ENCODE data around the gene WDR91.

WDR91 gene

DNA sequence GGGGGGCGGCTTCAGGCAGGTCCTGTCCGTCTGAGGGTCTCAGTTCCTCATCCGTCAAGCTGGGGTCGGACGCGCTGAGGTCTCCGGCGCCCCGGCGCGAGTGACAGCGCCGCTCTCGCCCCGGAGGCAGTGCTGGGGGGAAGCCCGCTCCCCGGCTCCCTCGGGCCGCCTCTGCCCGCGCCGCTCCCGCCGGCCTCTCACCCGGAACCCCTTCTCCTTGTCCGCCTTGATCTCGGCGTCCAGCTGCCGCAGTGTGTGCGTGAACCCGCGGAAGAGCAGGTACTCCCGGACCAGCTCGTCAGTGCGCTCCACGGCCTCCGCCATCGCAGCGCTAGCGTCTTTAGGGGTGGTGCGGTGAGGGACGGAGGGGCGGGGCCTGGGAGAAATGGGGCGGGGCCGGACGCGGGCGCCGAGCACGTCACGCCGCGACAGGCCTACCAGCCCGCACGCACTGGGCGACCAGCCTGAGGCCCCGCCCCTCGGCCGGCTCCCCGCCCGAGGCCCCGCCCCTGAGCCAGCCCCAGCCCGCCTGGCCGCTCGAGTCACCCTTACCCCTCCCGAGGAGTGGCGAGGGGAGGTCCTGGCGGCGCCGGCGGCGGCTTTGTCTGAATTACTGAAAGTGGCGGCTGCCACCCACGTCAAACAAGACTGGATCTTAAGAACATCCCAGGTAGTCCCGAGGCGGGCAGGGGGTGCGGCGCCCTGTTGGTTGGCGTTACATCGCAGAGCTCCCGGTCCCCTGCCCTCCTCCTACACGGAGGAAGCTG is at the start of gene WDR91:
Gene WDR91 (minus strand): TSS at position 348 of the 767 bp plus-strand sequence. CDS start 24 bp downstream, at position 324.
- DNase-seq (ENCODE audit: low read depth, low spot score), result peak; percentile 95

GRCh38 chr7:135260470-135260869 is 49.1 kb upstream of the WDR91 start:
- no peak for DNase-seq (ENCODE audit: low read depth, low spot score)

DNA sequence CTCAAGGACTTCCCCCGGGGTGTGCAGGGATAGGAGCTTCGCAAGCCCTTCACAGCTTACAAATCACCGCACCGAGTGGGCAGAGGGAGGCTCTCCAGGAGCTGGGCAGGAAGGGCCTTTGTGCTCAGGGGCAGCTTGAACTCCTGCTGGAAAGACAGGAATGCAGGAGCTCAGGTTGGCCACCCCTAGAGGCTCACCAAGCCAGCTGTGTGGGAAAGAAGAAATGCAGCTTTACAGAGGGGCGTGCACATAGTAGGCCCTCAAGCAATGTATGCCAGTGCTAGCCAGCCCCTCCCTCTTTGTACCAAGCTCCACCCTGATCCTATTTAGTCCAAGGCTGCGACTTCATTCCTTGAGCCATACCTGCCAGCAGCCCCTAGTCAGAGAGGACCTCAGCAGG is 48.4 kb upstream of the WDR91 start:
- DNase-seq (ENCODE audit: low read depth, low spot score), result peak; percentile 65

GRCh38 chr7:135258585-135258984 is 47.3 kb upstream of the WDR91 start:
- no peak for DNase-seq (ENCODE audit: low read depth, low spot score)

DNA sequence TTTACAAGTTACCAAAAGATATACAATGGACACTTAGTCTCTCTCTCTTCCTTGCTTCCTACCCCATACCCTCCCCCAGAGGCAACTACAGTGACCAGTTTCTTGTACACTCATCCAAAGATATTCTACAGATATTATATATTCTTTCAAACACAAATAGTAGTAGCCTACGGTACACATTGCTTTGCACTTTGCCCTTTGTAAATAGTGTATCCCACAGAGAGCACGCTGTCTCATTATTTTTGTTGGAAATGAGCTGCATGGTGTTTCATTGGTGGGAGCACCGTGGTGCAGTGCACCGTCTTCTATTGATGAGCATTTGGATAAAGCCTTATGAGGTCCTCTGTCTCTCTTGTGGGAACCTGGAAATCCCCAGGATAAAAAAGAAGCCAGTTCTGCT is 46.5 kb upstream of the WDR91 start:
- no peak for DNase-seq (ENCODE audit: low read depth, low spot score)

- peak; percentile 32 for DNase-seq (ENCODE audit: low read depth, low spot score)
Measured at GRCh38 chr7:135253851-135254771, 42.8 kb upstream of the WDR91 start.

DNA sequence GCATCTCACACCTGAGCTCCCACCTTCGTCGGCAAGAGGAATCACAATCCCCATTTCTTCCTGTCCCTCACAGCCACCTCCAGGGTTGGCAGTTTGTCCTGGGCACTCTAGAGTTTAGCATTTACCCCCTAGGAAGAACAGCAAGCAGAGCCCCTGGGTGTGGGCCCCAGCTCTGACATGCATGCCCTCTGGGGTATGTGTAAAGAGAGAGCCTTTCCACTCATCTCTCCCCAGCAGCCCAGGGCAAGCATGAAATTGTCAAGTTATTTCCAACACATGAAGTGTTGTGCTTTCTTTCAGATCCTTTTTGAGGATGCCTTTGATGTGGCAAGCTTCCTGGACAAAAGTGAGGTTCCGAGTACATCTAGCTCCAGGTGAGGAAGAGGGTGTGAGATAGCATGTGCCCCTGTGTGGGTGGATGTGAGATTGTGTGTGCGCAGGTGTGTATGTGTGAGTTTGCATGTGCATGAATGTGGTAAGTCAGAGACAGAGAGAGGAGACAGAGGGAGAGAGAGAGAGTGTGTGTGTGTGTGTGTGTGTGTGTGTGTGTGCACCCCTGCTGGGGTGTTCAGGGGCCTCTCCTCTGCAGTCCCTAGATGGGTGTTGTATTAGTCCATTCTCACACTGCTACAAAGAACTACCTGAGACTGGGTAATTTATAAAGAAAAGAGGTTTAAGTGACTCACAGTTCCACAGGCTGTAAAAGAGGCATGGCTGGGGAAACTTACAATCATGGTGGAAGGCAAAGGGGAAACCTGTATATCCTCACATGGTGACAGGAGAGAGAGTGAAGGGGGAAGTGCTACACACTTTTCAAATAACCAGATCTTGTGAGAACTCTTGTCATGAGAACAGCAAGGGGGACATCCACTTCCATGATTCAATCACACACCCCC is 40.4 kb upstream of the WDR91 start:
- DNase-seq (ENCODE audit: low read depth, low spot score), result no peak

DNA sequence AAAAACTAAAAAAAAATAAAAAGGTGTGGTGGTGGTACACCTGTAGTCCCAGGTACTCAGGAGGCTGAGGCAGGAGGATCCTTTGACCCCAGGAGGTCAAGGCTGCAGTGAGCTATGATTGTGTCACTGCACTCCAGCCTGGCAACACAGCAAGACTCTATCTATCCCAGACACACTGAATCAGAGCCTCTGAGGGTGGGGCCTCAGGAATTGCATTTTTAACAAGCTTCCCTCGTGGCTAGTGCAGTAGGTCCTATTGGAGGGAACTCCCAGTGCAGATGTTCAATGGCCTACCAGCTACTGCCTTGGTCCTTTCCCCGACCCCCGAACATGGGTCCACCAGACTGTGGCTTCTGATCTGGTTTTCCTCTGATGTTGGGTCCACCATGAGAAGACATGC is 37.2 kb upstream of the WDR91 start:
- DNase-seq (ENCODE audit: low read depth, low spot score), result no peak

DNA sequence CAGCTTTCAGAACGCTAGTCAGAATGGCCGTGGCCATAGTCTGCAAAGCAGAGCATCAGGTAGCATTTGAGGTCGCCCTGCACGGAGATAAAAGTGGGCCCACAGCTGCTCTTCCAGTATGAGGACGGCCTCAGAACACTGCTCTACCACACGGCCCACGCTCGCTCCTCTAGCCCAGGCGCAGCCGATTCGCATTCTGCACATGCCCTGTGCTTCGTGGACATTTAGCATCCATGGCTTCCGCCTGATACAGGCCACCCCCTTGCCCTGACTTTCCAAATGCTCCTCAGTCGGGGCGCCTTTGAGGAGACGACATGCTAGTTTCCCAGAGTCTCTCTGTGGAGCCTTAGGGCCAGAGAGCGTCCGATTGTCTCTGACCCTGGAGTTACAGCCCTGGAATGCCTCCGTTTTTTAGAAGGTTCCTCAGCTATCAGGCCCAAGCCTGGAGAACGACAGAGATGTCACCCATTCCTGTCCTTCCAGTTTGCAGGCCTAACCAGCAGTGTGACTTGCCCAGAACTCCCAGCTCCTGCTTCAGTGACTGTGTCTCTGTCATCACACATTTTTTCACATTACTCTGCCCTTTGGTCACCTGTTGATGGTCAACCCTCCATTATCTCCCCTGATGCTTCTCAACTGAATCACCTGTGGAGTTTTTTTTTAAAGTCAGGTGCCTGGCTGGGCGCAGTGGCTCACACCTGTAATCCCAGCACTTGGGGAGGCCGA is 36.6 kb upstream of the WDR91 start:
- peak; percentile 27 for DNase-seq (ENCODE audit: low read depth, low spot score)

GRCh38 chr7:135246191-135246825 is 35.0 kb upstream of the WDR91 start:
- no peak for DNase-seq (ENCODE audit: low read depth, low spot score)

- DNase-seq (ENCODE audit: low read depth, low spot score), result no peak
Measured at GRCh38 chr7:135245226-135246190, 34.2 kb upstream of the WDR91 start.

GRCh38 chr7:135242096-135242684 is 30.9 kb upstream of the WDR91 start:
- no peak for DNase-seq (ENCODE audit: low read depth, low spot score)

DNA sequence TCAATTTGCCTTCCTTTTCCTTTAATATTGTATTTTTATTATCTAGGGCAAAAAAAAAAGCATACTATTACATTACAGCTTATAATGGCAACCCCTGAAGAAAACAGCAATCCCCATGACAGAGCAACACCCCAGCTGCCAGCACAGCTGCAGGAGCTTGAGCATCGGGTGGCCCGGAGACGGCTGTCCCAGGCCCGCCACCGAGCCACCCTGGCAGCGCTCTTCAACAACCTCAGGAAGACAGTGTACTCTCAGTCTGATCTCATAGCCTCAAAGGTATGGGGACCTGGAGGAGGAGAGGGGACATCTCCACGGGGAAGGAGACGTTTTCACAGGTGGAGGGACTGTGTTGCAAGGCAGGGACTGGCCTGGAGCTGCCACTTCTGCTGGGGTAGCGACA is 29.1 kb upstream of the WDR91 start:
- DNase-seq (ENCODE audit: low read depth, low spot score), result no peak

DNA sequence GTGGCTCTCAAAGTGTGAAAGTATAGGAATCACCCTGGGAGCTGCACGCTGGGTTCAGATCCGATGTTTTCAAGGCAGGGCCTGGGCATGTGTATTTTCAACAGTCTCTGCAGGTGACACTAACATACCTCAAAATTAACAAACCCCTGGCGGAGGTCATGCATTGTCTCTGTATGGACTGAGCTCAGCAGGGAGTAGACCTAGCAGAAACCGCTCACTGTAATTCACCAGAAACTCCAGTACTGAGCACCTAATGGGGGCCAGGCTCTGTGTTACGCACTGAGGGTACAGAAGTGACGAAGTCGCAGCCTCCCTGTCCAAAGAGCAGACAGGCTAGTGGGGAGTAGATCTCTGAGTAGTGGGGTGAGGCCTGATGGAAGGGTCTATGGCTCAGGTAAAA is 27.9 kb upstream of the WDR91 start:
- no peak for DNase-seq (ENCODE audit: low read depth, low spot score)

DNA sequence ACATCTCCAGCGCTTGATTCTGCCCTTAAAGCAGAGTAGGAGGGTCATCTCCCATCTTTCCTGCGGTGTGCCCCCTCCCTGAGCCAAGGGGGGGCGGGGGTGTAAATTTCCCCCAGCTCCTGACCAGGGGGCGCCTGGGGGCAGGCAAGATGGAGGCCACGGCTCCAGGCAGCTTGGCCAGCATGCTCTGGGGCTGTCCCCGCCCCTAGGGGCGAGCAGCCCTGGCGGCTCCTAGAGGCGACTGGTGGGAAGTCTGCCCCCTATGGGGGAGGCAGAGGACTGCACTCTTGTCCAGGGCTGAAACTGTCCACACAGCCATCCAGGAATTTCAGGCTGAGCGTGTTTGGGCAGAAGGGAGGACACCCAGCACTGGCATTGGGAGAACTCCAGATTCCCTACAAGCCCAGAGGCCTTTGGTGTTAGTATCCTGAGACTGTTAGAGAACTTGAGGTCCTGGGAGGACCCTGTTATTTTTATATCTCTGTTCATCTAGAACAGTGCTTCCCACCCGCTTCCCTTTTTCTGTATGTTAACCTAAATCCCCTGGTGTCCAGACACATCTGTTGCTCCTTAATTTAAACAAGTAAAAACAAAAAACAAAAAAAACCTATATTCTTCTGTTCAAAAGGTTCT is 26.9 kb upstream of the WDR91 start:
- DNase-seq (ENCODE audit: low read depth, low spot score), result peak; percentile 64

GRCh38 chr7:135236727-135237126 is 25.4 kb upstream of the WDR91 start:
- DNase-seq (ENCODE audit: low read depth, low spot score), result no peak

DNA sequence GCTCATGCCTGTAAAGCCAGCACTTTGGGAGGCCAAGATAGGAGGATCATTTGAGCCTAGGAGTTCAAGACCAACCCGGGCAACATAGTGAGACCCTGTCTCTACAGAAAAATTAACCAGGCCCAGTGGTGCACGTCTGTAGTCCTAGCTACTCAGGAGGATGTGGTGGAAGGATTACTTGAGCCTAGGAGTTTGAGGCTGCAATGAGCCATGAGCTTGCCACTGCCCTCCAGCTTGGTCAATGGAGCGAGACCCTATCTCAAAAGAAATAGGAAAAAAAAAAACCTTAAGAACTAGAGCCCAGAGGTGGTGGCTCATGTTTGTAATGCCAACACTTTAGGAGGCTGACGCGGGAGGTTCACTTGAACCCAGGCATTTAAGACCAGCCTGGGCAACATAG is 24.5 kb upstream of the WDR91 start:
- no peak for DNase-seq (ENCODE audit: low read depth, low spot score)

DNA sequence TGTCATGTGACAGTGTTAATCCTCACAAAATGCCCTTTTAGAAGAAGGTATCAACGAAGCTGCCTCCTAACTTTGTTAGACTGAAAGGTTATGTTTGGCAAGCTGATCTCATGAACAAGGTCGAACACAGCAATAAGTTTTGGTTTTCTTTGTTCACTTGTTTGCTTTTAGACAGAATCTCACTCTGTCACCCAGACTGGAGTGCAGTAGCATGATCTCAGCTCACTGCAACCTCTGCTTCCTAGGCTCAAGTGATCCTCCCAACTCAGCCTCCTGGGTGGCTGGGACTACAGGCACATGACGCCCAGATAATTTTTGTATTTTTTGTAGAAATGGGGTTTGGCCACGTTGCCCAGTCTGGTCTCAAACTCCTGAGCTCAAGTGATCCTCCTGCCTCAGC is 23.4 kb upstream of the WDR91 start:
- no peak for DNase-seq (ENCODE audit: low read depth, low spot score)

Data from ELF-1 (cell line).